ENCODE results near the gene HSCB.
"Not testable (repeated sequence)": the region's sequence is repeated elsewhere in the genome, so short reads cannot be mapped to it uniquely, and the experiment has no call there.

Gene HSCB, protein sequence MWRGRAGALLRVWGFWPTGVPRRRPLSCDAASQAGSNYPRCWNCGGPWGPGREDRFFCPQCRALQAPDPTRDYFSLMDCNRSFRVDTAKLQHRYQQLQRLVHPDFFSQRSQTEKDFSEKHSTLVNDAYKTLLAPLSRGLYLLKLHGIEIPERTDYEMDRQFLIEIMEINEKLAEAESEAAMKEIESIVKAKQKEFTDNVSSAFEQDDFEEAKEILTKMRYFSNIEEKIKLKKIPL

DNA sequence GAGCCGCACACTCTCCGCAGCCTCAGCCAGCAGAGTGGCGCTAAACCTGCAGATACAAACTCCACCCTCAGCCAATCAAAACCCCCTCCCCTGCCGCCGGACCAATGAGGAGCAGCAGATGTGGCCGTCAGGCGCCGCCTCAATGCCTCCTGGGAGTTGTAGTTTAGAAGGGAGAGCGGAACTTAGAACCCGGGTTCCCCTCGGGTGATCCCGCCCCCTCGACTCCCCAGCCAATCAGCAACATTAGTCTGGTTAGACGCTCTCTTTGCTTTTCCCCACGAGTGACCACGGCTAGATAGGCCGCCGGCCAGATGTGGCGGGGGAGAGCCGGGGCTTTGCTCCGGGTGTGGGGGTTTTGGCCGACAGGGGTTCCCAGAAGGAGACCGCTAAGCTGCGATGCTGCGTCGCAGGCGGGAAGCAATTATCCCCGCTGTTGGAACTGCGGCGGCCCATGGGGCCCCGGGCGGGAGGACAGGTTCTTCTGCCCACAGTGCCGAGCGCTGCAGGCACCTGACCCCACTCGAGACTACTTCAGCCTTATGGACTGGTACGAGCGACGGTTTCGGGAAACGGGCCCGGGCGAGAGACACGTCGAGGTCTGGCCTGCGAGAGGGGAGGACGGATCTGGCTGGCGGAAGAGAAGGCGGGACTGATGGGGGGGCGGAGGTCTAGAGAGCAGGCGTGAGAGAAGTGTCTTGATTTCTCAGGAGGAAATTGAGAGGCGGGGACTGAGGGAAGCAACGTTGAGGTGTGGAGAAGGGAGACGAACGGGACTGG is at the start of gene HSCB, which contains the start of gene CHEK2:
HSCB (plus strand) TSS at position 255 of the 777 bp plus-strand sequence; CDS start at position 312, 57 bp downstream.
CHEK2 (minus strand) TSS at position 36 of the 777 bp plus-strand sequence. CDS start 7,099 bp downstream, outside the sequence.
- in situ Hi-C loops (cut with MboI; ENCODE audit: low sequenced_read_pairs), result no loop called here

DNA sequence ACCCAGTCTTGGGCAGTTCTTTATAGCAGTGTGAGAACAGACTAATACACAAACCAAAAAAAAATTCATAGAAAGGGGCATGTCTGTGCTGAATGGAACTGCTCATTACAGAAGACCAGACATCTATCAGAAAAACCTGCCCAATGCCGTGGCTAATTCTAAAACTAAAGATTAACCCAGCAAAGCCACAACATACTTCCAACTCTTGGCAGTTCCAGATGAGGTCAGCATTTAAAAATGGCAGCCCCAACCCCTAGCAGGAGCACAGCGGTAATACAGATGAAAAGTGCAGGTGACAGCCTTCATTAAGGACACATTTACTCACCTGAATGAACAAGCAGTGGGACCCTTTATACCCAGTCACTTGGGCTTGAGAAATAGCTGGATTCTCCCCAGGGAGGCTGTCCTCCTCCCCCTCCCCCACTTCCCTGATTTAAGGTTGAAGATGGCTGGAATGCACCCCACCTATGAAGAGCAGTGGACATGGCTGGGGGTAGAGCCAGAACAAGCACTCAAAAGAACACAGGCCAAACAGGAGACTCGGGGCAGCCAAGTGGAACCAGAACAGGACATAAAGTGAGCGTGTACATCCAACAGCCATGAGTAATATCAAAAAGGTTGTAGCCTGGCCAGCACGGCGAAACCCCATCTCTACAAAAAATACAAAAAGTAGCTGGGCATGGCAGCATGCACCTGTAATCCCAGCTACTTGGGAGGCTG is 48.6 kb upstream of the HSCB start:
- in situ Hi-C loops (cut with MboI; ENCODE audit: low sequenced_read_pairs), result not testable (repeated sequence)

- in situ Hi-C loops (cut with MboI; ENCODE audit: low sequenced_read_pairs), result no loop called here
Measured at GRCh38 chr22:28702891-28703290, 38.9 kb upstream of the HSCB start.

GRCh38 chr22:28703436-28703835 is 38.4 kb upstream of the HSCB start:
- in situ Hi-C loops (cut with MboI; ENCODE audit: low sequenced_read_pairs), result no loop called here

DNA sequence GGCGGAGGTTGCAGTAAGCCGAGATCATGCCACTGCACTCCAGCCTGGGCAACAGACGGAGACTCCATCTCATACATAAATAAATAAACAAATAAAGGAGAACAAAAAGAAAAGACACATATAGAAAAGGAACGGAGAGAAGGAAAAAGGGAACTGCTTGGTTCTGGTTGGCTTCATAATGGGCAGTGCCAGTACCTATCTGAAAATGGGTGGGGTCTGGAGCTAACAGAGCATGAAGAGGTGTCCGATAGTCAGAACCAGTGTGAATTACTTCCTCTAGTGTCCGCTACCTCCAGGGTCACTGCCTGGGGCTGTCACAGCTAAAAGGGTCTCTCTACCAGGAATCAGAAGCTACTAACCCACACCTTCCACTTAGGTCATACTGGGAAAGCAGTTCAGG is 35.0 kb upstream of the HSCB start:
- in situ Hi-C loops (cut with MboI; ENCODE audit: low sequenced_read_pairs), result no loop called here

DNA sequence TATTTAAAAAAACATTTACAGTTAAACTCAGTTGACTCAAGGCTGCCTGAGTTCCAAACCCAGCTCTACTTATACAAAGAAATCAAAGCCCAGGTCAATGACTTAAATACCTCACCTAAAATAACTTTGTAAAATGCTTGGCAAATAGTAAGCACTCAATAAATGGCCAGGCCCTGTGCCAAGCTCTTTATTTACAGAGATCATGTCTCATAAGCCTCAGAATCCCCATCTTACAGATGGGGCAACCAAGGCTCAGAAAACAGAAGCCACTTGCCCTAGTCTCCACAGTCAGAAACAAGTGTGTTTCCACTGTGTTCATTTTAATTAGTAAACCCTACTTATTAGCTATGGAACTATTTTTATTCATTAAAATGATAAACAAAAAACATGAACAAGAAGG is 31.7 kb upstream of the HSCB start:
- in situ Hi-C loops (cut with MboI; ENCODE audit: low sequenced_read_pairs), result no loop called here

GRCh38 chr22:28710576-28711191 is 31.2 kb upstream of the HSCB start:
- in situ Hi-C loops (cut with MboI; ENCODE audit: low sequenced_read_pairs), result no loop called here

- in situ Hi-C loops (cut with MboI; ENCODE audit: low sequenced_read_pairs), result no loop called here
Measured at GRCh38 chr22:28711341-28711740, 30.5 kb upstream of the HSCB start.

DNA sequence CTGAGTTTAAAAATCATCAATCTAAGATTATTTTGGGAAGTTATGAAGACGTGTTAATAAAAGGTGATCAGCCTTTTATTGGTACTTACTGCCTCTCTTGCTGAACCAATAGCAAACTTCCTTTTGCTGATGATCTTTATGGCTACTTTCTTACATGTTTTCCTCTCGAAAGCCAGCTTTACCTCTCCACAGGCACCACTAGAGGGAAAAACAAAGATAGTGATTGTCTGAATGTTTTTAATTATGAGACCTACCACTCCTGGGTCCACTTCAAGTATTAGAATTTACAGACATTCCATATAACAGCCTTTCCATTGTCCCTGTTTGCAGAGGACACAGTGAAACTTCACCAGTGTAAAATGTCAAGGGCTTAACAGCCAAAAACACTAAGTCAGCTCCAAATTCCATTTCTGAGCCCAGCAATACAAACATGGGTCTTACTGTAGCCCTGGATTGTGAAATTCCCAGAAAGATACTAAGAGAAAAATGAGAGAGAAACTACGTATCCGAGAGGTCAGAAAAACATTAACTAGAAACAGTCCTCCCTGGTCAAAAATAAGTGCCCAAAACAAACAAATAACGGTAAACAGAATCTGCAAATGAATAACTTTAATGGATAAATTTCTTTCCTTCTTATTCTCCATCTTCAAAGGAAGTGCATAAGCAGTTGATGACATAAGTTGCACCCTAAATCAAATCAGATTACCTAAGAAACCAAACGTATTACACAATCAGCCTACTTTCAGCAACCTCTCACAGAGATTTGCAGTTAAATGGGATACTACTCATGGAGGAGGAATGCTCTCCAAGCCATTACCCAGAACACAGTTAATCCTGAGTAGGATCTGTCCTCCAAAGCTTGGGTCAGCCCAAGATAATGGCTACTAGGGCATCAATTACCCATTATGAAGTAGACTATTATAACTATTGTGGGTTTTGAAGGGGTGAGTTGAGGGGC is 29.7 kb upstream of the HSCB start:
- in situ Hi-C loops (cut with MboI; ENCODE audit: low sequenced_read_pairs), result no loop called here

DNA sequence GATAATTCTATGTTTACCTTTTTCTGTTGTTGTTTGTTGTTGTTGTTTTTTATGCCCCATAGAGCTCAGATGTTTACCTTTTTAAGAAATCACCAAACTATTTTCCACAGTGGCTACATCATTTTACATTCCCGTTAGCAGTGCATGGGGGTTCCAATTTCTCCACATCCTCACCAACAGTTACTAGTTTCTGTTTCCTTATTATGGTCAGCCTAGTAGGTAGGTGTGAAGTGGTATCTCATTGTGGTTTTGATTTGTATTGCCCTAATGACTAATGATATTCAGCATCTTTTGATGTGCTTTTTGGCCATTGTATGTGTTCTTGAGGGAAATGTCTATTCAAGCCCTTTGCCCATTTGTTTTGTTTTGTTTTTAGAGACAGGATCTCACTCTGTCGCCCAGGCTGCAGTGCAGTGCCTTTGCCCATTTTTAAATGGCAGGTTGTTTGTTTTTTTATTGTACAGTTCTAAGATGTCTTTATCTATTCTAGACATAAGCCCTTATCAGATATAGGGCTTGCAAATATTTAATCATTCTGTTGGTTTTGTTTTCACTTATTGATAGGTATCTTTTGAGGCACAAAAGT is 27.7 kb upstream of the HSCB start:
- in situ Hi-C loops (cut with MboI; ENCODE audit: low sequenced_read_pairs), result no loop called here

GRCh38 chr22:28715611-28716010 is 26.2 kb upstream of the HSCB start:
- in situ Hi-C loops (cut with MboI; ENCODE audit: low sequenced_read_pairs), result no loop called here

DNA sequence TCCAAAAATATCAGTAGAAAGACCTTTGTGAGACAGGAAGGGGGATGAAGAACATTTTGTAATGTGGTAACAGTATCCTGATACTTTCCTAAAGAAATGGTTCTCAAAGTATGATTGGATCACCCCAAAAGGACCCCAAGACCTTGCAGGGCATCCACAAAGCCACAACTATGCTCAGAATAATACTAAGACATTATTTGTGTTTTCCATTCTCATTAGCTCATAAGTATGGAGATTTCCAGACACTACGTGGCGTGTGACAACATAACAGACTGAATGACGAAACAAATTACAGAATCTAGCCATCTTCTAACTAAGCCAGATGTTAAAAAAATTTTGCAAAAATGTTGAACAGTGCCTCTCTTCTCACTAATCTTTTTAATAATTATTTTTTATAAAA is 25.2 kb upstream of the HSCB start:
- in situ Hi-C loops (cut with MboI; ENCODE audit: low sequenced_read_pairs), result no loop called here

- in situ Hi-C loops (cut with MboI; ENCODE audit: low sequenced_read_pairs), result no loop called here
Measured at GRCh38 chr22:28718044-28718443, 23.8 kb upstream of the HSCB start.

GRCh38 chr22:28728002-28728401 is 13.8 kb upstream of the HSCB start:
- in situ Hi-C loops (cut with MboI; ENCODE audit: low sequenced_read_pairs), result no loop called here

GRCh38 chr22:28728621-28729313 is 13.1 kb upstream of the HSCB start:
- in situ Hi-C loops (cut with MboI; ENCODE audit: low sequenced_read_pairs), result no loop called here

DNA sequence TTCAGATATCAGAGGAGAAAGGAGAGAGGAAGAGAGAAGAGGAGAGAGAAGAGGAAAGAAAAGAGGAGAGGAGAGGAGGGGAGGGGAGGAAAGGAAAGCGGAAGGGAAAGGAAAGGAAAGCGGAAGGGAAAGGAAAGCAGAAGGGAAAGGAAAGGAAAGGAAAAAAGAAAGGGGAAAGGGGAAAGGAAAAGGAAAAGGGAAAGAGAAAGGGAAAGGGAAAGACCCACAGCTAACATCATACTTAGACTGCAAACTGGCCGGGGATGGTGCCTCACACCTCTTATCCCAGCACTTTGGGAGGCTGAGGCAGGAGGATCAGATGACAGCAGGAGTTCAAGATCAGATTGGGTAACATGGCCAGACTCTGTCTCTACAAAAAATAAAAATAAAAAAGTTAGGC is 11.7 kb upstream of the HSCB start:
- in situ Hi-C loops (cut with MboI; ENCODE audit: low sequenced_read_pairs), result no loop called here

- in situ Hi-C loops (cut with MboI; ENCODE audit: low sequenced_read_pairs), result no loop called here
Measured at GRCh38 chr22:28734393-28734792, 7.4 kb upstream of the HSCB start.

DNA sequence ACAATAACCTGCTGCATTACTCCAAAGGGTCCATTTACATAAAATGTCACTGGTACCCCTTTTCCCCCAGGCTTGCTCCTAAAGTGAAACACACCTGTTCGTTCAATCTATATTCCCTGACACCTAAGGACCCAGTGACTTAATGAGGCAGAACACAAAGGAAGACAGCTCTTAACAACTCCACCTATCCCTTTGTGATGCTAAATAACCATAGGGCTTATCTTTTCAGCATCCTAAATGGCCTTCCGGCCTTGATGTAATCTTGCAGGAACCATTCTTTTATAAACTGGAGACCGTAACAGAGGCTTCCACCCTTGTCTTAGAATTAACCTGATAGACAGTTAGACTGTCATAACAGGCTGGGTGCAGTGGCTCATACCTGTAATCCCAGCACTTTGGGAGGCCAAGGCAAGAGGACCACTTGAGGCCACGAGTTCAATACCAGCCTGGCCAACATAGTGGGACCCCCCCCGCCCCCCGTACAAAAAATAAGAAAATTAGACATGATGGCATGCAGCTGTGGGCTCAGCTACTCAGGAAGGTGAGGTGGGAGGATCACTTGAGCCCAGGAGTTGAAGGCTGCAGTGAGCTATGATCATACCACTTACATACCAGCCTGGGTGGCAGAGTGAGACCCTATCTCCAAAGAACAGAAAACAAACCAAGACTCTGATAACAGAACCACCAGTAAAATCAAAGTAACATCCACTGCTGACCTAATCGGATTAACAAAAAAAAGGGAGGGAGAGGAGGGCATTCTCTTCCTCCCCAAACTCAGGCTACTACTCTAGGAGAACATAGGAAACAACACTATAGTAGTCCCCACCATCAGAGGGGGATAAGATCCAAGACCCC is 5.3 kb upstream of the HSCB start:
- in situ Hi-C loops (cut with MboI; ENCODE audit: low sequenced_read_pairs), result no loop called here

Data from HL-60/S4 treated with retinoic acid at 250 ng/mL for 4 days and 3 days (cell line).